Activated naive CD8-positive, alpha-beta T cell treated with anti-CD3 and anti-CD28 coated beads for 36 hours (primary cell): ENCODE measurements around the gene EFEMP1. TPM values are rescaled to one million over a fixed set of nuclear protein-coding genes. Genes with fewer than 3 reads are reported as not detected.
A peak's percentile ranks its signal among the peaks of the same experiment; 100 is the strongest.

Experiments used
- DNase-seq: peaks from one replicate; pipeline ENCODE4 v3.0.0; 2021
- H3K27ac Mint-ChIP-seq: one replicate; pipeline ENCODE4 v1.8.0; 2022; ENCODE audit warnings: mild to moderate bottlenecking, moderate library complexity, mixed read lengths
- H3K27me3 Mint-ChIP-seq: one replicate; pipeline ENCODE4 v1.8.0; 2022; ENCODE audit warnings: mild to moderate bottlenecking, mixed read lengths
- H3K36me3 Mint-ChIP-seq: one replicate; pipeline ENCODE4 v1.8.0; 2021; ENCODE audit warnings: mild to moderate bottlenecking, mixed read lengths
- H3K4me1 Mint-ChIP-seq: one replicate; pipeline ENCODE4 v1.8.0; 2021; ENCODE audit warnings: mixed read lengths
- H3K4me3 Mint-ChIP-seq: one replicate; pipeline ENCODE4 v1.8.0; 2022; ENCODE audit warnings: mild to moderate bottlenecking, moderate library complexity, mixed read lengths
- H3K9me3 Mint-ChIP-seq: one replicate; pipeline ENCODE4 v1.8.0; 2022; ENCODE audit warnings: mixed read lengths
- total RNA-seq, 2 experiments: library from RNA; stranded (reverse); gene quantifications; one replicate each; pipeline ENCODE4 v1.2.3, GENCODE V29; 2021

The EFEMP1 gene, protein sequence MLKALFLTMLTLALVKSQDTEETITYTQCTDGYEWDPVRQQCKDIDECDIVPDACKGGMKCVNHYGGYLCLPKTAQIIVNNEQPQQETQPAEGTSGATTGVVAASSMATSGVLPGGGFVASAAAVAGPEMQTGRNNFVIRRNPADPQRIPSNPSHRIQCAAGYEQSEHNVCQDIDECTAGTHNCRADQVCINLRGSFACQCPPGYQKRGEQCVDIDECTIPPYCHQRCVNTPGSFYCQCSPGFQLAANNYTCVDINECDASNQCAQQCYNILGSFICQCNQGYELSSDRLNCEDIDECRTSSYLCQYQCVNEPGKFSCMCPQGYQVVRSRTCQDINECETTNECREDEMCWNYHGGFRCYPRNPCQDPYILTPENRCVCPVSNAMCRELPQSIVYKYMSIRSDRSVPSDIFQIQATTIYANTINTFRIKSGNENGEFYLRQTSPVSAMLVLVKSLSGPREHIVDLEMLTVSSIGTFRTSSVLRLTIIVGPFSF
- not detected for total RNA-seq

DNA sequence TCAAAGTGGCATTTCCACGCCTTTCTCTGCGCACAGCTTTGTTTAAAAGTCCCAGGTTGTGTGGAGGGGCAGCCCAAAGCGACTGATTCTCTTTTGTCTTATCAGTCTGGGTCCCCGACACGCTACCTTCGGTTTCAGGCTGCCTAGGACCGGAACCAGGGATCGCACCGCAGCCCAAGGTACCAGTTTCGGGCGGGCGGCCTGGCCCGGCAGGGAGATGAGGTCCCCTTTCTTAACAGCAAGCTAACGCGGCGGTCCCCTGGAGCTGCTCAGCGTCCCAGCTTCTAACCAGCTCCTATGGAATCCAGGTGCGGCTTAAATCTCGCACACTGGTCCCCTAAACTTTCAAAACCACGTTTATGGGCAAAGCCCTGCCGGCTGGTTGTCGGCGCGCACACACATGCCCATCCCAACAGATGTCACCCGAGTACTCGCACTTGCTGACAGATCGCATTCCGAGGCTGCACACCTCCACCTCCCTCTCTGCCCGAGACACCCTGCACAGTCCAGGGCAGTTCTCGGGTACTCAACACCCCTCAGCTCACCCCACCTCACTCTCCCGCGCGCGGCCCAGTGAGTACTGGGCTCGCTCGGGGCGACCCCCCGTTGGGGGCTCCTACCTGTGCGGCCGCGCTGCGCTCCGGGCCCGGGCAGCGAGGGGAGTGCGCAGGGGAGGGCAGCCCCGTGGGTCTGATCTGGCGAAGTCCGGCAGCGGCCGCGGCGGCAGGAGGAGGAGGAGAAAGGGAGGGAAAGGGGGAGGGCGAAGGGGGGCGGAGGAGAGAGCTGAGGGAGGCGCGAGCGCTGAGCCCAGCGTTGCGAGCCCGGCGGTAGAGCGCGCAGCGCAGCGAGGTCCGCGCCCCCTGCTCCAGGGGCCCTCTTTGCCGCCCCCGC is at the start of gene EFEMP1:
Gene EFEMP1, minus strand, starts transcription at position 692 of the 891 bp plus-strand sequence. CDS start 1,342 bp downstream, outside the sequence.
- Mint-ChIP-seq H3K4me1 (peaks cover 3% of the 10 kb centered on the region), H3K9me3 (no peaks in the 10 kb centered on the region), H3K27me3 (peaks cover 56% of the 10 kb centered on the region), H3K36me3 (no peaks in the 10 kb centered on the region), H3K27ac (no peak within 1 kb of the TSS), H3K4me3 (peak within 1 kb of the TSS; percentile 1)
- DNase-seq = peak; percentile 2

GRCh38 chr2:55970500-55970899 is 46.9 kb upstream of the EFEMP1 start:
- no peak overlapping the region for H3K27ac Mint-ChIP-seq
- peaks cover 2% of the 10 kb centered on the region for H3K9me3 Mint-ChIP-seq
- H3K27me3 Mint-ChIP-seq = peaks cover 7% of the 10 kb centered on the region
- H3K4me3 Mint-ChIP-seq = no peak overlapping the region
- no peaks in the 10 kb centered on the region for H3K36me3 Mint-ChIP-seq
- DNase-seq = no peak
- no peaks in the 10 kb centered on the region for H3K4me1 Mint-ChIP-seq

DNA sequence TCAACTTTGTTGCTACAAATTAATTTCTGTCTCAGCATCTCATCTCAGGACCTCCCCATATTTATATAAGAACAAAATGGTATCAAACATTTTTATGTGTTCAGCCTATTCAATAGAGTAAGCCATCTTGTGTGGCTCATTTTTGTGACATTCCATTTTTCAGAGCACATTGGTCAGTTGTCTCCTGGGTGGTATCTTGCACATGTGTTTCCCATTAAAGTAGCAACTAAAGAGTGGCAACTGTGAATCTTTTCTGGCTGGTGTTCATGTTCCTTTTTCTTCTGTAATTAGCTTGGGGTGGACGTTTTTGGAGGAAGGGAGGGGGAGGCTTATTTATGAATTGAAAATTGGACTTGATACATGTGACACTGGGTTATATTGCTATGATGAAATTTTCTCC is 45.4 kb upstream of the EFEMP1 start:
- no peaks in the 10 kb centered on the region for H3K9me3 Mint-ChIP-seq
- no peak overlapping the region for H3K4me3 Mint-ChIP-seq
- H3K27me3 Mint-ChIP-seq = peaks cover 7% of the 10 kb centered on the region
- H3K4me1 Mint-ChIP-seq = no peaks in the 10 kb centered on the region
- DNase-seq = no peak
- no peak overlapping the region for H3K27ac Mint-ChIP-seq
- H3K36me3 Mint-ChIP-seq = no peaks in the 10 kb centered on the region

GRCh38 chr2:55966401-55967118 is 43.0 kb upstream of the EFEMP1 start:
- peaks cover 7% of the 10 kb centered on the region for H3K27me3 Mint-ChIP-seq
- no peaks in the 10 kb centered on the region for H3K4me1 Mint-ChIP-seq
- H3K9me3 Mint-ChIP-seq = peaks cover 1% of the 10 kb centered on the region
- no peak overlapping the region for H3K4me3 Mint-ChIP-seq
- H3K36me3 Mint-ChIP-seq = no peaks in the 10 kb centered on the region
- H3K27ac Mint-ChIP-seq = no peak overlapping the region
- DNase-seq = no peak

- no peak for DNase-seq
- H3K27ac Mint-ChIP-seq = peak overlapping the region; percentile 59
- H3K36me3 Mint-ChIP-seq = no peaks in the 10 kb centered on the region
- peaks cover 1% of the 10 kb centered on the region for H3K9me3 Mint-ChIP-seq
- peaks cover 7% of the 10 kb centered on the region for H3K27me3 Mint-ChIP-seq
- no peak overlapping the region for H3K4me3 Mint-ChIP-seq
- no peaks in the 10 kb centered on the region for H3K4me1 Mint-ChIP-seq
Measured at GRCh38 chr2:55965966-55966365, 42.4 kb upstream of the EFEMP1 start.

DNA sequence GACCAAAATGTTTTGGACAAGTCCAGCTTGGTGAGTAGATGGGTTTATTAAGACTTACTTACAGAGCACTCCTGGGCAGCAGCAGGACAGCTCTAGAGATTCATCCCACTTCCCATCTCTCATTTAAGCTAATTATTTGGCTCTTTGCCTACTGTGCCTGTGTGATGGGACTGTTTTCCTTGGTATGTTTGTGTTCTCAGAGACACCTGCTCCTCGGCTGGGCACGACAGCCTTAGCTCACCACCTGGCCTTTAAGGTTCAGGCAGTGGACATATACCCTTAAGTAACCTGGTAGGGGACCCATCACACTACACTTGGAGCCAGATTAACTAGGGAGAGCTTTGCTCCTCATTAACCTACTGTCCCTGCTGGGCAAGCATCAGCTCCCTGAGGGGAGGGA is 41.7 kb upstream of the EFEMP1 start:
- no peak overlapping the region for H3K4me3 Mint-ChIP-seq
- peaks cover 7% of the 10 kb centered on the region for H3K27me3 Mint-ChIP-seq
- no peaks in the 10 kb centered on the region for H3K4me1 Mint-ChIP-seq
- peaks cover 1% of the 10 kb centered on the region for H3K9me3 Mint-ChIP-seq
- no peak for DNase-seq
- H3K27ac Mint-ChIP-seq = no peak overlapping the region
- H3K36me3 Mint-ChIP-seq = no peaks in the 10 kb centered on the region

GRCh38 chr2:55962915-55963314 is 39.3 kb upstream of the EFEMP1 start:
- no peaks in the 10 kb centered on the region for H3K4me1 Mint-ChIP-seq
- peaks cover 1% of the 10 kb centered on the region for H3K9me3 Mint-ChIP-seq
- no peak for DNase-seq
- H3K36me3 Mint-ChIP-seq = no peaks in the 10 kb centered on the region
- no peak overlapping the region for H3K27ac Mint-ChIP-seq
- H3K27me3 Mint-ChIP-seq = peaks cover 4% of the 10 kb centered on the region
- no peak overlapping the region for H3K4me3 Mint-ChIP-seq

DNA sequence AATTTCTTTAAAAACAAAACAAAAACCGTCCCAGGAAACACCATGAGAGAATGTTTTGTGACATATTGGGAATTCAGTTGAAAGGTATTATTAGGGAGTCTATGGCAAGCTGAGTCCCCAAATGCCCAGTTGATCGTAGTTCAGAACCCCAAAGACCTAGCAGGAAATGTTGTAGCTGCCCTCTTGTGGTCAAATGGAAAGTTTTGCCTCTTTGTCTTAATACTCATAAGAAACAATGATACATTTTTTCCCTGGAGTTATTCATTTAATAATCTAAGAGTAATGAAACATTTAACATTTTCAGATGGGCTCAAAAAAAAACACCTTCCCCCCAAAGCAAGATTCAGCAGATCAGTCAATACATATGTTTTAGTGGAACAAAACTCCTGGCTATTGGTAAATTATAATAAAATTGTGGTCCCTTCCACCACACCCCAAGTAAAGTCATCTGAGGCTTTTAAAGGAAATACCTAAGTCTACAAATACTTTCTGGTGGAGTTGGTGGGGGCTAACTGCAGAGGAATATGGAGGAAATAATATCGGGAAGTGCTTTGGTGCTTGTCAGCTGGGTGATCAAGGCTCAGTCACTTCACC is 37.8 kb upstream of the EFEMP1 start:
- no peak overlapping the region for H3K4me3 Mint-ChIP-seq
- no peaks in the 10 kb centered on the region for H3K36me3 Mint-ChIP-seq
- no peak for DNase-seq
- H3K9me3 Mint-ChIP-seq = peaks cover 1% of the 10 kb centered on the region
- H3K27ac Mint-ChIP-seq = no peak overlapping the region
- H3K4me1 Mint-ChIP-seq = no peaks in the 10 kb centered on the region
- H3K27me3 Mint-ChIP-seq = peaks cover 4% of the 10 kb centered on the region

DNA sequence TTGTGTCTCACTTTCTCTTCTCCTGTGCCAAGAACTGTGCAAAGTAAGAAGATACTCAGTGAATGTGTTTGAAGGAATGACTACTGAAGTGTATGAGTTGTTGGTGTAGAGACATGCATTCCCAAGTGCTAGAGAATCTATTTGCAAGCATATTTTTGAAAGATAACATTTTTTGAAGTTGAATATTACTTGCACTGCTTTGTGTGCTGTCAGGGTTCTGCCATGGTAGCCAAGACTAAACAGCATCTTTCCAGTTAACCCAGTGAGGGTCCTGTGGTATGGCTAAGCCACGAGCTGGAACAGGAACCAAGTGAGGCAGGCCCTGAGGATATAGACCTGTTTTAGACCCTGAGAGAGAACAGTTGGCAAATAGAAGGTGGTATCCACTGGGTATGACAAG is 35.2 kb upstream of the EFEMP1 start:
- DNase-seq = no peak
- no peaks in the 10 kb centered on the region for H3K27me3 Mint-ChIP-seq
- no peaks in the 10 kb centered on the region for H3K36me3 Mint-ChIP-seq
- no peak overlapping the region for H3K4me3 Mint-ChIP-seq
- H3K4me1 Mint-ChIP-seq = no peaks in the 10 kb centered on the region
- H3K27ac Mint-ChIP-seq = no peak overlapping the region
- H3K9me3 Mint-ChIP-seq = peaks cover 1% of the 10 kb centered on the region

- Mint-ChIP-seq H3K4me1 (no peaks in the 10 kb centered on the region), H3K9me3 (no peaks in the 10 kb centered on the region), H3K27ac (no peak overlapping the region), H3K4me3 (no peak overlapping the region), H3K36me3 (no peaks in the 10 kb centered on the region), H3K27me3 (no peaks in the 10 kb centered on the region)
- DNase-seq = no peak
Measured at GRCh38 chr2:55957142-55957541, 33.6 kb upstream of the EFEMP1 start.

DNA sequence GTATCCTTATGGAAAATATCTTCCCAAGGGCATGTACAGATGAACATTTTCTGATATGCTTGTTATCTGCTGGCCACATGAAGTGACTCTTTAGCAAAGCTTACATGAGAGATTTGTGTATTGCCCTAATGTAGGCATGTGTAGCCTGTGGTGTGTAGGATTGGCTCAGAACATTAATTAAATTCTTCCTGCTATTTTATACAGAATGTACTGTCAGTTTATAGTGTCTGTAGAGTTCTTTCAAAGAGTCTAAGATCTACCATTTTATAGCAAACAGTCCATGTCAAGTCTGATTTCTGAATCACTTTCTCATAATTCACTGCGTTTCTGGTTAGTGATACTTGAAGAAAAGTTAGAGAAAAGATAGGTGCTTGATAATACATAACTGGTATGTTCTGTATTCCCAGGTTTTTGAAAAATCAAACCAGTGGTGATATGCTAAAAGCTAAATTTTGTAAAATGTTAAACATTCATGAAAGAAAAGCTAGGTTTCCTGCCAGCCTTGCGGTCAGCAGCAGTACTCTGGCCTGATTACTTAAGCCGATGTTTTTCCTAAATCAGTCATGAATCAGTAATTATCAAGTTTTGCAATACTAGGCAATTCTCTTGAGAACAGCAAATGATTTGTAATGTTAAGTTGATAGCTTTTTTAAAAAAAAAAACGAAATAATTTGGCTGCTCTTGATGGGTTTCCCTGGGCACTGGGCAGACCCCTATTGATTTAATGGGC is 30.9 kb upstream of the EFEMP1 start:
- no peak overlapping the region for H3K27ac Mint-ChIP-seq
- H3K4me3 Mint-ChIP-seq = no peak overlapping the region
- peaks cover 3% of the 10 kb centered on the region for H3K27me3 Mint-ChIP-seq
- no peaks in the 10 kb centered on the region for H3K9me3 Mint-ChIP-seq
- no peaks in the 10 kb centered on the region for H3K4me1 Mint-ChIP-seq
- H3K36me3 Mint-ChIP-seq = no peaks in the 10 kb centered on the region
- no peak for DNase-seq

DNA sequence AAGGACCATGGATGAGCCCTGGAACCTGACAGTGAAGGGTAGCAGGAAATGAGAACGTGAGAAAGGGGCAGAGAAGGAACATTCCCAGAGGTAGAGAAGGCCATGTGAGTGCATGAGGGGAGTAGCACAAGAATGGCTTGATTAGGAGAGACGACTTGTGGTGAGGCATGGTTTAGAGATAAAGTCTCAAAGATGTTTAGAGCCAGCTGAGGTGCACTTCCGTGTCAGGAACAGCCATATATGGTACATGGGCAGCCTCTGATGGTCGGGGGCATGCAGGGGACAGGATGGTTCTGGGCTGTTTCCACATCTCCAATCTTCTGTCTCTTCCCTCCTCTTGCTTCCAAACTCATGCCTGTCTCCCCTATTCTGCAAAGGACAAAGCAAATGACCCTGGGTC is 28.8 kb upstream of the EFEMP1 start:
- Mint-ChIP-seq H3K27me3 (peaks cover 4% of the 10 kb centered on the region), H3K27ac (no peak overlapping the region), H3K9me3 (no peaks in the 10 kb centered on the region), H3K36me3 (no peaks in the 10 kb centered on the region), H3K4me3 (no peak overlapping the region), H3K4me1 (no peaks in the 10 kb centered on the region)
- no peak for DNase-seq

- H3K36me3 Mint-ChIP-seq = no peaks in the 10 kb centered on the region
- H3K9me3 Mint-ChIP-seq = no peaks in the 10 kb centered on the region
- no peaks in the 10 kb centered on the region for H3K4me1 Mint-ChIP-seq
- H3K27me3 Mint-ChIP-seq = peaks cover 8% of the 10 kb centered on the region
- no peak overlapping the region for H3K27ac Mint-ChIP-seq
- DNase-seq = no peak
- no peak overlapping the region for H3K4me3 Mint-ChIP-seq
Measured at GRCh38 chr2:55951533-55951932, 28.0 kb upstream of the EFEMP1 start.

DNA sequence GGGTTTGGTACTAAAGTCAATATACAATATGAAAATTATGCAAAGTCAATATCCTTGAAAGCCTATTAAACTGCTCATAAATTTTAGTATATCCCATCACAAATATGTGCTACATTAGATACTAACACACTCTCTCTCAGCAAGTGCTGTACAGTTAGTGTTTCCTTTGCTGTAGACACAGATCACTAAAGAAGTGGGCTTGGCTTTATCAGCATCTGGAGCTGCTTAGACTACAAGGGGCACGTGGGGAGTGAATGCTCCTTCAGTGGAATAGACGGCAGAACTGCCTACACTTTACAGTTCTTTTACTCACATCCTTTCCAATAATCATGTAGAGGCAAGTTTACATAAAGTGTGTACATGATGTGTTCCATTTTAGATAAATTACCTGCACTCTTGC is 26.0 kb upstream of the EFEMP1 start:
- Mint-ChIP-seq H3K4me3 (no peak overlapping the region), H3K27me3 (peaks cover 8% of the 10 kb centered on the region), H3K27ac (no peak overlapping the region), H3K4me1 (no peaks in the 10 kb centered on the region), H3K9me3 (no peaks in the 10 kb centered on the region), H3K36me3 (no peaks in the 10 kb centered on the region)
- no peak for DNase-seq
